Kidney epithelial cell (primary cell): ENCODE measurements around the gene ZIC4. TPM values are rescaled to one million over a fixed set of nuclear protein-coding genes. Genes with fewer than 3 reads are reported as not detected.

Experiments used
- DNase-seq: peaks from one replicate; pipeline ENCODE4 v3.0.0-alpha.2; 2010; ENCODE audit warnings: low read depth
- H3K27me3 ChIP-seq: 2 replicates; pipeline ENCODE4 v1.6.0; 2011; ENCODE audit warnings: low read length; ENCODE audit not compliant: control insufficient read depth, insufficient read depth
- H3K36me3 ChIP-seq: 2 replicates; pipeline ENCODE4 v1.5.1; 2011; ENCODE audit warnings: low read length; ENCODE audit not compliant: control insufficient read depth, insufficient read depth
- H3K4me3 ChIP-seq: 2 replicates; pipeline ENCODE4 v1.5.1; 2011; ENCODE audit warnings: low read depth, mild to moderate bottlenecking, control low read depth, low read length
- CTCF ChIP-seq: IDR thresholded peaks from 2 replicates; pipeline ENCODE4 v1.5.1; 2011; ENCODE audit warnings: mild to moderate bottlenecking, moderate library complexity, low read length, control low read depth, inconsistent platforms; ENCODE audit not compliant: insufficient read depth, poor library complexity, severe bottlenecking
- total RNA-seq: library from RNA; depleted of rRNA; stranded (reverse); fragments of >200 nt; gene quantifications from 2 replicates; pipeline ENCODE4 v1.2.3, GENCODE V29; 2015

The ZIC4 gene
- total RNA-seq, 1 donor from 2014 or later, result not detected

DNA sequence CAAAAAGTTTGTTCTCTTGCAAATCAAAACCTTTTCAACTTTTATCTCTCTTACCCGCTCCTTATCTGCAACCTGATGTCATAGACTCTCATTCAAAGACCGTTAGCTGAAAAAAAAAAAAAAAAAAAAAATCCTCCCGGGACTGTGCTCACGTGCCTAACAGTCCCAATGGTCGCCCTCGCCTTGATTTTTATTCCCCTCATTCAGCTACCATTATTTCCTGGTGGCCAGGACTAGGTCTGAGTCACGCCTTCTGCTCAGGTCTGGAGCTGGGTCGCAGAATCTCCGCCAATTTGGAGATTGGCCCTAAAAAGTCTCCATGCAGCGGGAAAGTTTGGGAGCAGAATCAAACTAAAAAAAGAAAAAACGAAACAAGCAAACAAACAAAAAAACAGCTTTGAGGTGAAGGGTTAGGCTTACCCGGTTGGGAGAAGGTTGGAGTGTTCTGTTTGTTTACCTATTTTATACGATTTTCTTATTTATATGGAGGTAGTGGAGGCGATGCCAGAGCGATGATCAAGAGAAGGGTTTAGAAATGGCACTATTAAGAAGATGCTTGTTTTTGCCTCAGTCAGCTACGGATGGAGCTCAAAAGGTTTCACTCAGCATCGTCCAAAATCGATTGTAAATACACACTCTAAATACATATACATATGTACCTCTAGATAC, 51.1 kb downstream of the ZIC4 start:
- Histone ChIP-seq H3K4me3 (no peak overlapping the region), H3K27me3 (peaks cover 53% of the 10 kb centered on the region), H3K36me3 (no peaks in the 10 kb centered on the region)
- no peak for DNase-seq
- TF ChIP-seq CTCF, result no peak

DNA sequence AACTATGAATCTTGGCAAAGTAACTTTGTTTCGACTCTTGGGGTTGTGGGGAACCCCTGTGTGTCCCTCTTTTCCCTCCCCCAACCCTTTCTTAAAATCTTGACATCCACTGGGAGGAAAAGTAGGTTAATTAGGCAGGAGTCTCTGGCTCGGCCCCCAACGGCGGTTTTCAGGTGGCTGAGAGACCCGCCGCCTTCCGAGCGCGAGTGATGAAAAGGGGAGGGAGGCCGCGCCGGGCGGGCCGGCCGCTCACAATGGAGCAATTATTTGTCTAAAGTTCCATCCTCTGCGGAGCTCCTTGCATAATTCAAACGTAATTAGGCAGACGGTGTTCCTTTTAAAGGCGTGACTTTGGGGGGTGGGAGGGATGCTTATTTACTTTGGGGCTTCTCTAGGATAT, 51.7 kb downstream of the ZIC4 start:
- no peak for DNase-seq
- H3K27me3 ChIP-seq, result peaks cover 47% of the 10 kb centered on the region
- TF ChIP-seq CTCF, result no peak
- no peak overlapping the region for H3K4me3 ChIP-seq
- no peaks in the 10 kb centered on the region for H3K36me3 ChIP-seq

DNA sequence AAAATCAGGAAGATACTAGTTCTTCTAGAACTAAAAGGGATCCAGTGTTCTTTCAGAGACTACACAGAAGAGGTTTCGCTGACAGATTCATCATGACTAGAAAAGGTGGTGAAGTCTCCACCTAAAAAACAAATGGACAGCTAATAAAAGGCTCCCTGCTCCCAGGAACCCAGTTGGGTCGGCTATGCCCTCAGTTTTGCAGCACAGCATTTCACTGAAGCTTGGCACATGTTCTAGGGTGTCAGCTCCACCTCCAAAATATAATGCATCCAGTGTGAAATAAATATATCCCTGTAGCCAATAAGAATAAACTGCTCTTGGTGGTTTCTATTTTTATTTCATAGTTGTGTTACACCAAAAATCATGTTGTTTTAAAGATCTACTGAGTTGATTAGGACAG, 55.0 kb downstream of the ZIC4 start:
- Histone ChIP-seq H3K4me3 (no peak overlapping the region), H3K36me3 (no peaks in the 10 kb centered on the region), H3K27me3 (peaks cover 18% of the 10 kb centered on the region)
- no peak for DNase-seq
- TF ChIP-seq CTCF, result no peak

DNA sequence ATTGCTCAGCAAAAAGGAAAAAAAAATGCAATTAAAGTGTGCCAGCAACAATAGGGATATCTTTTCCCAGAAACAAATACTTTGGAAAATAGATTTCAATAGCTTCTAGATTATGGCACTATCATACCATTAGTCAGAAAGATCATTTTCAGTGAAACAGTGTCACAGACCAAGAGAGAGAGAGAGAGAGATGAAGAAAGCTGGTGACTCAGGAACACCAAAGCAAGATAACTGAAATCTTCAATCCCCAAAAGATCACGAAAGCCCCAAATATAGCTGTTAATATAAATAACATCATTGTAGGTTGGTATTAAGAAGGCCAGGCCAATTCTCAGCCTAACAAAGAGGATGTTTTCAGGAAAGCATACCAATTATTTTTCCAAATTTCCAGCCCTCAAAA, 57.4 kb downstream of the ZIC4 start:
- Histone ChIP-seq H3K36me3 (no peaks in the 10 kb centered on the region), H3K27me3 (no peaks in the 10 kb centered on the region), H3K4me3 (no peak overlapping the region)
- no peak for TF ChIP-seq CTCF
- no peak for DNase-seq

DNA sequence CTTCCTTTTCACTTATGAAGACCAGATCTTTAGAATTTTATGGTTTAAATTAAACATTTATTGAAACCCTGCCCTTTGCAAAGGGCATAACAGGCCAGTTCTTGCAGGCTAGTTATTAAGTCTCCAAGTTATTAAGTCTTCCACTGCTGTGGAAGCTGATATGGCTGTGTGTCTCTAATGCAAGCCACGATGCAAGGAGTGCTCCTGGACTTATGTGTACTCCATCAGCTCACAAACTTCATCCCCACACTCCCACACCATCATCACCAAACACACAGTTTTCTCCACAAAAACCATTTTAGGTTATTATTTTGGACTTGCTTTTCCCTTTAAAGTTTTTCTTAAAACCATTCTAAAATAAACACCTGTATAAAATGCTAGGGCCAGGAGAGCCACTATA, 62.4 kb downstream of the ZIC4 start:
- Histone ChIP-seq H3K36me3 (no peaks in the 10 kb centered on the region), H3K4me3 (no peak overlapping the region), H3K27me3 (no peaks in the 10 kb centered on the region)
- no peak for TF ChIP-seq CTCF
- no peak for DNase-seq

DNA sequence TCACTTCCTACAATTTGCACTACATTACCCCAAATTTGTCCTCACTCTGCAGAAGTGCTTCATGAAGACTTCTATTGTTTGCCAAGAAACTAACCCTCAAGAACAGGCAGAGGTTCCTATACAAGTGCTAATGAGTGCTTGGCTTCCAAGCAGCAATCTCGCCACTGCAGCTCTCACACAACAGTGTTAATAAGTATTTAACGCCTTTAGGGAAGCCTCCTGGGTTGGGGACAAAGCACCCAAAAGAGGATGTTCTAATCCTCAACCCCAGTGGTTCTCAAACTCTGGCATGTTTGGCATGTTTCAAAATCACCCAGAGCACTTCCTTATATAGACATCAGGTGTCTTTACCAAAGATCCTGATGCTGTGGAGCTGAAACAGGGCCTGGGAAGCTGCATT, 64.6 kb downstream of the ZIC4 start:
- no peak for DNase-seq
- TF ChIP-seq CTCF, result no peak
- Histone ChIP-seq H3K4me3 (no peak overlapping the region), H3K36me3 (no peaks in the 10 kb centered on the region), H3K27me3 (no peaks in the 10 kb centered on the region)
